NCI-H1092 (cell line): Measurements from ENCODE around the gene FBXW5.

Experiments used
- DNase-seq: peaks from one replicate; lab custom pipeline; 2025; lab: John Stamatoyannopoulos, UW

Gene FBXW5

GRCh38 chr9:136977649-136978072, 33.1 kb upstream of the FBXW5 start:
- no peak for DNase-seq

- DNase-seq: no peak
These were observed 32.7 kb upstream of the FBXW5 start, which contains the start of gene PTGDS for GRCh38 chr9:136977223-136977622. TSS of gene PTGDS (plus strand) at chr9:136977504. CDS start at chr9:136977579, 75 bp downstream.

GRCh38 chr9:136975644-136976043, 31.1 kb upstream of the FBXW5 start:
- DNase-seq: no peak

- no peak for DNase-seq
These were observed 30.4 kb upstream of the FBXW5 start for GRCh38 chr9:136974817-136975535.

GRCh38 chr9:136973618-136974617, 29.4 kb upstream of the FBXW5 start:
- DNase-seq: no peak

- DNase-seq: no peak
These were observed 28.2 kb upstream of the FBXW5 start for GRCh38 chr9:136972743-136973142.

GRCh38 chr9:136972335-136972734, 27.8 kb upstream of the FBXW5 start:
- no peak for DNase-seq

GRCh38 chr9:136971746-136972145, 27.2 kb upstream of the FBXW5 start:
- DNase-seq: no peak

- DNase-seq: no peak
These were observed 25.8 kb upstream of the FBXW5 start for GRCh38 chr9:136970361-136970760.

GRCh38 chr9:136969774-136970173, 25.2 kb upstream of the FBXW5 start:
- no peak for DNase-seq

GRCh38 chr9:136969150-136969549, 24.6 kb upstream of the FBXW5 start:
- DNase-seq: no peak

- no peak for DNase-seq
These were observed 24.0 kb upstream of the FBXW5 start for GRCh38 chr9:136968333-136969127.

GRCh38 chr9:136965771-136966484, 21.4 kb upstream of the FBXW5 start:
- DNase-seq: no peak

- DNase-seq: no peak
These were observed 20.4 kb upstream of the FBXW5 start for GRCh38 chr9:136964833-136965422.

- no peak for DNase-seq
These were observed 19.7 kb upstream of the FBXW5 start for GRCh38 chr9:136964171-136964689.

GRCh38 chr9:136963751-136964150, 19.2 kb upstream of the FBXW5 start:
- no peak for DNase-seq

GRCh38 chr9:136963341-136963740, 18.8 kb upstream of the FBXW5 start:
- DNase-seq: no peak

- no peak for DNase-seq
These were observed 18.2 kb upstream of the FBXW5 start for GRCh38 chr9:136962701-136963248.

GRCh38 chr9:136962163-136962562, 17.6 kb upstream of the FBXW5 start:
- DNase-seq: no peak

GRCh38 chr9:136961279-136962065, 16.9 kb upstream of the FBXW5 start:
- no peak for DNase-seq
